Lung (tissue), 12 donors: Measurements from ENCODE around the gene BCAN. TPM values are rescaled to one million over a fixed set of nuclear protein-coding genes. Genes with fewer than 3 reads are reported as not detected.
A peak's percentile ranks its signal among the peaks of the same experiment; 100 is the strongest.

Experiments used
- ATAC-seq: fragments of 200-7000 bp; cut with Tn5 transposase; one replicate; pipeline ENCODE4 v1.9.1; 2020; ENCODE audit warnings: moderate number of reproducible peaks; ENCODE audit not compliant: insufficient read depth, low FRiP score
- DNase-seq, 3 donors: peaks; one replicate each; pipeline ENCODE4 v3.0.0-alpha.2; 2013 to 2017
- H3K27ac ChIP-seq, 2 donors: one replicate each; pipeline ENCODE4 v1.5.1; 2013; ENCODE audit warnings: mild to moderate bottlenecking in 2 of 2, moderate library complexity in 2 of 2, control low read depth in 1 of 2, inconsistent platforms in 1 of 2, low read depth in 1 of 2, low read length in 1 of 2
- H3K27me3 ChIP-seq, 3 donors: one replicate each; pipeline ENCODE4 v1.5.1; 2013; ENCODE audit warnings: low read length in 2 of 3; ENCODE audit not compliant: control insufficient read depth in 3 of 3, insufficient read depth in 3 of 3
- H3K36me3 ChIP-seq, 4 donors: one replicate each; pipeline ENCODE4 v1.5.1; 2013; ENCODE audit warnings: low read length in 4 of 4, mild to moderate bottlenecking in 1 of 4, moderate library complexity in 1 of 4; ENCODE audit not compliant: control insufficient read depth in 4 of 4, insufficient read depth in 4 of 4
- H3K4me1 ChIP-seq, 5 donors: one replicate each; pipeline ENCODE4 v1.5.1; 2013; ENCODE audit warnings: low read length in 5 of 5, mild to moderate bottlenecking in 2 of 5, moderate library complexity in 1 of 5; ENCODE audit not compliant: control insufficient read depth in 5 of 5, insufficient read depth in 5 of 5
- H3K4me3 ChIP-seq: one replicate; pipeline ENCODE4 v1.5.1; 2013; ENCODE audit warnings: mild to moderate bottlenecking, control low read depth, moderate library complexity
- H3K9ac ChIP-seq, 2 donors: one replicate each; pipeline ENCODE4 v1.5.1; 2013; ENCODE audit warnings: low read length in 2 of 2, control low read depth in 1 of 2; ENCODE audit not compliant: insufficient read depth in 1 of 2
- H3K9me3 ChIP-seq, 4 donors: one replicate each; pipeline ENCODE4 v1.5.1; 2013; ENCODE audit warnings: low read length in 3 of 4, mild to moderate bottlenecking in 1 of 4, moderate library complexity in 1 of 4; ENCODE audit not compliant: control insufficient read depth in 4 of 4, insufficient read depth in 3 of 4
- WGBS, 2 donors: extraction: QIAGEN DNeasy Blood & Tissue Kit; methylation state at CpG; one replicate each; pipeline ENCODE4 v1.1.7; 2013; 5-methylcytosine and 5-hydroxymethylcytosine counted together
- polyA plus RNA-seq, 2 donors: library from polyadenylated mRNA; stranded (reverse); fragments of 200-250 nt; gene quantifications; one replicate each; pipeline ENCODE4 v1.2.1, GENCODE V29; 2013
- total RNA-seq, 2 donors: library from RNA; depleted of rRNA in 1 of 2; stranded (reverse); fragments of >200 nt in 1 of 2; gene quantifications; one replicate each; pipeline ENCODE4 v1.2.1, GENCODE V29; 2014 to 2021
- TF ChIP-seq, protein P1 (sequence below): IDR thresholded peaks from 2 replicates; pipeline ENCODE4 v1.5.1; 2012; ENCODE audit warnings: mild to moderate bottlenecking; ENCODE audit errors: control extremely low read depth, extremely low read depth
- donor health status: control.
- donor health status: control.
- donor health status: Bipolar disorder and iron deficiency.
- donor health status: healthy.
- donor health status: DM: yes; HTN: yes; CAD: no.

BCAN gene
- total and polyA plus RNA-seq, 4 donors: 0.05 to 1.1 (median 0.12) TPM

DNA sequence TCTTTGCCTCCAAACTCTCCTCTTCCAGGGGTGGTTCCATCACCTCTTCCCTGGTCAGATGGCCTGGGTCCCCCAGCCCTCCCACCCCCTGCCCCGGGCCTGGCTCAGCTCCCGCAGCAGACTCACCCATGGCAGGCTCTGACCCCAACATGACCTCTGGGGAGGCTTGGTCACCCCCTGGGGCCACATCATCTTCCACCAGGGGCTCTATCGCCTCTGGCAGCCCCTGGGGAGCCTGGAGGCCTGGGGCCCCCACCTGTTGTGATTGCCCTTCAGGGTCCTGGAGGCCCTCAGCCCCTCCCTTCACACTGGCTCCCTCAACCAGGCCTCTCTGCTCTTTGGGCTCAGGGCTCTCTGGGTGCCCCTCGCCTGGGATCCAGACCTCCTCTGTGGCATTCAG lies 28.9 kb downstream of the BCAN start:
- WGBS, 2 donors: 67 to 86% methylated on average over 4 of the region's 4 CpGs
- H3K36me3 ChIP-seq: peaks cover 0 to 5% (median 1%) of the 10 kb centered on the region in 4 donors
- H3K27me3 ChIP-seq: peaks cover 0 to 2% (median 0%) of the 10 kb centered on the region in 3 donors
- no peak for DNase-seq
- ATAC-seq: no peak
- H3K4me1 ChIP-seq: peaks cover 9 to 60% (median 20%) of the 10 kb centered on the region in 5 donors
- peaks cover 0 to 2% (median 0%) of the 10 kb centered on the region in 4 donors for H3K9me3 ChIP-seq
- no peak overlapping the region for H3K4me3 ChIP-seq
- TF ChIP-seq, protein P1, sequence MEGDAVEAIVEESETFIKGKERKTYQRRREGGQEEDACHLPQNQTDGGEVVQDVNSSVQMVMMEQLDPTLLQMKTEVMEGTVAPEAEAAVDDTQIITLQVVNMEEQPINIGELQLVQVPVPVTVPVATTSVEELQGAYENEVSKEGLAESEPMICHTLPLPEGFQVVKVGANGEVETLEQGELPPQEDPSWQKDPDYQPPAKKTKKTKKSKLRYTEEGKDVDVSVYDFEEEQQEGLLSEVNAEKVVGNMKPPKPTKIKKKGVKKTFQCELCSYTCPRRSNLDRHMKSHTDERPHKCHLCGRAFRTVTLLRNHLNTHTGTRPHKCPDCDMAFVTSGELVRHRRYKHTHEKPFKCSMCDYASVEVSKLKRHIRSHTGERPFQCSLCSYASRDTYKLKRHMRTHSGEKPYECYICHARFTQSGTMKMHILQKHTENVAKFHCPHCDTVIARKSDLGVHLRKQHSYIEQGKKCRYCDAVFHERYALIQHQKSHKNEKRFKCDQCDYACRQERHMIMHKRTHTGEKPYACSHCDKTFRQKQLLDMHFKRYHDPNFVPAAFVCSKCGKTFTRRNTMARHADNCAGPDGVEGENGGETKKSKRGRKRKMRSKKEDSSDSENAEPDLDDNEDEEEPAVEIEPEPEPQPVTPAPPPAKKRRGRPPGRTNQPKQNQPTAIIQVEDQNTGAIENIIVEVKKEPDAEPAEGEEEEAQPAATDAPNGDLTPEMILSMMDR: no peak
- no peak overlapping the region for H3K9ac ChIP-seq
- H3K27ac ChIP-seq: peak overlapping the region in 1 of 2 donors; percentile 41

DNA sequence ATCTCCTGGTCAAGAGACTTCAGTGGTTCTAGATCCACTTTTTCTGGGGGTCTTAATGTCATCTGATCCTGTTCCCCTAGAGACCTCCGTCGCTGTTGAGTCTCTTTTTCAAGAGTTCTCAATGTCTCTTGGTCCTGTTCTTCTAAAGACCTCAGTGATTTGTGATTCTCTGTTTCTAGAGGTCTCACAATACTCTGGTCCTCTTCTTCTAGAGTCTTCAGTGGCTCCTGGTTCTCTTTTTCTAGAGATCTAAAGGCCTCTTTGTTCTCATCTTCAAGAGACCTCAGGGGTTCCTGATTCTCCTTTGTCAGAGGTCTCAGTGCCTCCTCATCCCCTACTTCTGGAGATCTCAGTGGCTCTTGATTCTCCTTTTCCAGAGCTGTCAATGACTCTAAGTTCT lies 29.9 kb downstream of the BCAN start:
- H3K9me3 ChIP-seq: peaks cover 0 to 2% (median 0%) of the 10 kb centered on the region in 4 donors
- TF ChIP-seq, protein P1: no peak
- no peak overlapping the region for H3K9ac ChIP-seq
- H3K4me1 ChIP-seq: peaks cover 9 to 65% (median 18%) of the 10 kb centered on the region in 5 donors
- peaks cover 0 to 5% (median 1%) of the 10 kb centered on the region in 4 donors for H3K36me3 ChIP-seq
- no peak overlapping the region for H3K27ac ChIP-seq
- H3K4me3 ChIP-seq: no peak overlapping the region
- ATAC-seq: no peak
- no peak for DNase-seq
- peaks cover 0 to 2% (median 0%) of the 10 kb centered on the region in 3 donors for H3K27me3 ChIP-seq
- WGBS, 2 donors: 90 to 100% methylated on average over 2 of the region's 2 CpGs

DNA sequence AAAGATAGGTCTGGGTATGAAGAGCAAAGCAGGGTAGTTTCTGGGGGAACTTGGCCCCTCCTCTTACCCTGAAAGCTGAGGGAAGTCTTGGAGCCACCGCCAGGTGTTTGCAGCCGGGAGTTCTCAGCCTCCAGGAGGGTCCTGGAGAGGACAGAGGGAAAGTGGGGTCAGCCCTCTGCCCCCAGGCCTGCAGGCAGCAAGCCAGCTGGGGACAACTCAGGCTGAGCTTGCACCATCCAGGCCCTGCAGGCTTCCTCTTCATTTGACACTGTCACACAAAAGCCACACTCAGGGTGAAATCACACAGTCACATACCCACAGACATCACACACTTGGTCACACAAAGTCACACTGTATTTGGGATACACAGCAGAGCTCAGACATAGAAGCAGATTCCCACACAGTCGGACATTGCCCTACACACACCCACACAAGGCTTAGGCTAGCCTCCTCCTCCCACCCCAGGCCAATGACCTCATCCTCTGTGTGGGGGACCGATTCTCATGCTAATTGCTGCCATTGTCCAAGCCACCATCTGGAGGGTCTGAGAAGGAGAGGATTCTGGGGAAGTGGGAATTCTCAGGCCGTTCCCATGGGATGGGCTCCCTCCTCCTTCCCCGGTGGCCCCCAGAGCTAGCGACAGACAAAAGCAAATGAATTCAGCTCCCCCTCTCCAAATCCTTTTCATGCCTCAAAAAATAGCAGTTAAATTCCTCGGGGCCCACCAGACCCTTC lies 31.6 kb downstream of the BCAN start:
- peaks cover 0 to 5% (median 1%) of the 10 kb centered on the region in 4 donors for H3K36me3 ChIP-seq
- peak overlapping the region in 1 of 2 donors; percentile 26 for H3K9ac ChIP-seq
- H3K4me3 ChIP-seq: no peak overlapping the region
- H3K27ac ChIP-seq: peak overlapping the region in 1 of 2 donors; percentile 12
- peaks cover 0 to 2% (median 0%) of the 10 kb centered on the region in 4 donors for H3K9me3 ChIP-seq
- DNase-seq (no peak), ATAC-seq (no peak)
- WGBS, 2 donors: 58 to 69% methylated on average over 8 of the region's 8 CpGs
- H3K4me1 ChIP-seq: peaks cover 6 to 58% (median 13%) of the 10 kb centered on the region in 5 donors
- TF ChIP-seq, protein P1: no peak
- H3K27me3 ChIP-seq: peaks cover 0 to 2% (median 0%) of the 10 kb centered on the region in 3 donors
